T-cell (primary cell): ENCODE data around the gene OR4F6. TPM values are rescaled to one million over a fixed set of nuclear protein-coding genes. Genes with fewer than 3 reads are reported as not detected.
"Not testable (repeated sequence)": the region's sequence is repeated elsewhere in the genome, so short reads cannot be mapped to it uniquely, and the experiment has no call there.

Source experiments
- ATAC-seq, 4 experiments: fragments of 200-7000 bp in 3 of 4; fragments of 150-1000 bp in 1 of 4; cut with Tn5 transposase; replicated peaks in 1 of 4; 1 replicate in 3 of 4; 2 replicates in 1 of 4; pipeline ENCODE4 v1.10.0; 2021; ENCODE audit warnings: moderate library complexity in 3 of 4, mild to moderate bottlenecking in 2 of 4, moderate number of reproducible peaks in 1 of 4
- CTCF ChIA-PET, 2 donors: fragments of 300-600 bp; sonication (Branson Sonifier 250); formaldehyde crosslinking; loops; one replicate each; lab custom pipeline; 2022; ENCODE audit warnings: antibody characterized with exemption in 2 of 2; lab: Charles Lee
- POLR2A ChIA-PET, 2 donors: fragments of 300-600 bp; sonication (Branson Sonifier 250); formaldehyde crosslinking; loops; one replicate each; lab custom pipeline; 2022; ENCODE audit warnings: antibody characterized with exemption in 2 of 2; lab: Charles Lee
- DNase-seq, 35 experiments: peaks; one replicate each; pipeline versions ENCODE4 v3.0.0 to v3.0.0-alpha.2; 2013 to 2023
- H3K27ac ChIP-seq: one replicate; pipeline ENCODE4 v1.5.1; 2013; ENCODE audit warnings: low read length
- H3K27me3 ChIP-seq, 2 experiments: replicated peaks in 1 of 2; 1 replicate in 1 of 2; 2 replicates in 1 of 2; pipeline versions ENCODE4 v1.6.1 to v1.7.0; 2013; ENCODE audit warnings: low read length in 1 of 2, mixed read lengths in 1 of 2; ENCODE audit not compliant: control insufficient read depth in 2 of 2, insufficient read depth in 2 of 2; ENCODE audit errors: extremely low read depth in 1 of 2
- H3K36me3 ChIP-seq, 2 donors: 1 replicate in 1 of 2; 2 replicates in 1 of 2; pipeline versions ENCODE4 v1.6.1 to v1.7.0; 2013; ENCODE audit warnings: low read length in 1 of 2; ENCODE audit not compliant: control insufficient read depth in 2 of 2, insufficient read depth in 1 of 2; ENCODE audit errors: extremely low read depth in 1 of 2
- H3K4me1 ChIP-seq, 2 experiments: 1 replicate in 1 of 2; 2 replicates in 1 of 2; pipeline versions ENCODE4 v1.6.1 to v1.7.0; 2013; ENCODE audit warnings: low read length in 2 of 2, mixed read lengths in 1 of 2; ENCODE audit not compliant: insufficient read depth in 2 of 2, control insufficient read depth in 1 of 2; ENCODE audit errors: extremely low read depth in 1 of 2
- H3K4me3 ChIP-seq, 2 donors: 1 replicate in 1 of 2; 2 replicates in 1 of 2; pipeline versions ENCODE4 v1.5.1 to v1.7.0; 2013; ENCODE audit warnings: mild to moderate bottlenecking in 2 of 2, low read length in 1 of 2, moderate library complexity in 1 of 2; ENCODE audit not compliant: control insufficient read depth in 1 of 2; ENCODE audit errors: extremely low read depth in 1 of 2
- H3K9me3 ChIP-seq: 2 replicates; pipeline ENCODE4 v1.7.0; 2013
- H3K27ac Mint-ChIP-seq, 2 donors: one replicate each; pipeline ENCODE4 v1.8.0; 2020 to 2021; ENCODE audit warnings: mild to moderate bottlenecking in 2 of 2, mixed read lengths in 2 of 2
- H3K27me3 Mint-ChIP-seq, 2 donors: one replicate each; pipeline ENCODE4 v1.8.0; 2021 to 2022; ENCODE audit warnings: mixed read lengths in 2 of 2
- H3K36me3 Mint-ChIP-seq: one replicate; pipeline ENCODE4 v1.8.0; 2021; ENCODE audit warnings: mixed read lengths
- H3K4me1 Mint-ChIP-seq, 3 donors: one replicate each; pipeline ENCODE4 v1.8.0; 2020 to 2022; ENCODE audit warnings: mixed read lengths in 3 of 3, mild to moderate bottlenecking in 1 of 3
- H3K4me3 Mint-ChIP-seq, 3 donors: one replicate each; pipeline ENCODE4 v1.8.0; 2020 to 2022; ENCODE audit warnings: mild to moderate bottlenecking in 3 of 3, mixed read lengths in 3 of 3, moderate library complexity in 3 of 3
- H3K9me3 Mint-ChIP-seq, 3 donors: one replicate each; pipeline ENCODE4 v1.8.0; 2020 to 2022; ENCODE audit warnings: mixed read lengths in 3 of 3
- WGBS: methylation state at CpG from one replicate; pipeline ENCODE4 v1.1.5; 2013; ENCODE audit warnings: missing lambda C conversion rate; ENCODE audit not compliant: insufficient coverage; 5-methylcytosine and 5-hydroxymethylcytosine counted together
- total RNA-seq, 35 experiments: library from RNA in 6 of 35; stranded (reverse) in 6 of 35; fragments of 120-200 nt in 1 of 35; gene quantifications; one replicate each; pipeline versions ENCODE4 v1.2.1 to v1.2.4 and lab custom pipeline; 2013 to 2026

The OR4F6 gene
- total RNA-seq, 5 donors from 2014 or later (not counting 1 experiment from before 2014, with no cell fraction given) = not detected

DNA sequence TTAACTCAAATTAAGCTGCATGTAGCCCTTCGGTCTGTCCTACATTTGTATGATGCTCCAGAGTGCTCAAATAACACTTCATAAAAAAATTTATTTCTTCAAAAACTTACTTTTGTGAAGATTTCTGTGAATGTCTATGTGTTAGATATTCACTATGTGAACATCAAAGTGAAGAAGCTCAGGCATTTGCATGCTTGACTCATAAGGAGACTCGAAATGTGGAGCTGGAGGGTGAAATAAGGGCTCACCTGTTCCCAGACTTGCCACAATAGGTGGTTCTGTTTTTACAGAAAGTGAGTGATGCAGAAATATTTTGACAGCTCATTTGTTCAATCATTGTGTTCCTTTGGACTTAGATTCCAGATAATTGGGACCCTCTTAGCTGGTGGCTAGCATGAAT lies 16.9 kb upstream of the OR4F6 start:
- H3K4me3 ChIP-seq, H3K4me1 ChIP-seq, H3K36me3 ChIP-seq, H3K4me1 Mint-ChIP-seq, H3K27me3 Mint-ChIP-seq, H3K36me3 Mint-ChIP-seq, DNase-seq, H3K27ac ChIP-seq, H3K4me3 Mint-ChIP-seq, CTCF ChIA-PET, ATAC-seq, H3K9me3 Mint-ChIP-seq, H3K9me3 ChIP-seq, H3K27me3 ChIP-seq, H3K27ac Mint-ChIP-seq, POLR2A ChIA-PET: not testable (repeated sequence)
- WGBS = 17% methylated on average over 1 of the region's 2 CpGs

DNA sequence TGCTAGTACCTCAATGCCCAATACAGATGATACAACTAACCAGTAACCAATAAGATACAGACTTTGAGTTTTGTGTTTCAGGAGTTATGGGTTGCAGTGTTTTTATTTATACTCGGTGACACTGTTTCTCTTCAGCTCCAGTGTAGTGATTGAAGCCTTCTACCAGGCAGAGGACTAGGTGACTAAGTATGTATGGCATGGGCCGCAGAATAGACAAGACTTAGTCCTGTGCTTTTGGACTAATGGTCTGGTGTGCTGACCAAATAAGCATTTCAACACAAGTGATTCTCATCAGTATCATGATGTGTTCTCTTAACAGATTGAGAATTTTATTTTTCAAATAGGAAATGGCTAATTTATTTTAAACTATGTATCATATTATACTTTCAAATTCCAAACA lies 15.3 kb upstream of the OR4F6 start:
- H3K4me3 Mint-ChIP-seq, H3K36me3 ChIP-seq, H3K9me3 ChIP-seq, H3K36me3 Mint-ChIP-seq, H3K27ac ChIP-seq, H3K4me1 Mint-ChIP-seq, H3K27me3 ChIP-seq, POLR2A ChIA-PET, ATAC-seq, DNase-seq, H3K4me1 ChIP-seq, H3K9me3 Mint-ChIP-seq, H3K4me3 ChIP-seq, H3K27ac Mint-ChIP-seq, CTCF ChIA-PET: not testable (repeated sequence)
- H3K27me3 Mint-ChIP-seq = peaks cover 10 to 11% of the 10 kb centered on the region in 2 donors
- WGBS = 60% methylated on average over 1 of the region's 2 CpGs

DNA sequence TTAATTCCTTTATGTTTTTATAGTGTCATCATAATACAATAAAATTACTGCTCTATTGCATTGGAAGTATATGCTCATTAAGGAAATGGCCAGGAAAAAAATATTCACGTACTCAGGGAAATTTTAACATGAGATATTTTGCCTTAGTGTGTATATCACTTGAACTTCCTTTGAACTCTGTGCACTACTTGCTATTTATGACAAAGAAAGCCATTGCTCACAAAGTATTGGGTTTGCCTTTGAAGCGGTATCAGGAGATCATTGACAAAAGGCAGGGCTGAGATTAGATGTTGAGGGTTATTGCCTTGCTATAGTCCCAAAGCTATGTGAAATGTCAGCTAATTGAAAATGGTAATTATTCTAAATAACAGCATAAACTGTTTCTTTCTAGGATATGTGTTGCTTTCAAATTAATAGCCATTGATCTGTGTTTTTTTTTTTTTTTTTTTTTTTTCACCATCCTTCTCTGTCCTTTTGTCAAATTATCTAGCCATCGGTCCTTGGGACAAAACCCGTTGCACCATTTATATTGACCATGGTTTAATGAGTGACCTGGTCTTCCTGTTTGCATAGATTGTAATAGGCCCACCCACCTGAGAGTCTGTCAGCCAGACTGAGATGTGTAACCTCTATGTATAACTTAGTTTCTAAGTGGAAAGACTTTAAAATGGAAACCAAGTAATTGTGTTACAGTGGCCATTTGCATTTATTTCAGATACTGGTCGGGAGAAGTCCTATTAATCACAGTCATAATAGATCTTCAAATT lies 14.6 kb upstream of the OR4F6 start:
- DNase-seq, POLR2A ChIA-PET: not testable (repeated sequence)

DNA sequence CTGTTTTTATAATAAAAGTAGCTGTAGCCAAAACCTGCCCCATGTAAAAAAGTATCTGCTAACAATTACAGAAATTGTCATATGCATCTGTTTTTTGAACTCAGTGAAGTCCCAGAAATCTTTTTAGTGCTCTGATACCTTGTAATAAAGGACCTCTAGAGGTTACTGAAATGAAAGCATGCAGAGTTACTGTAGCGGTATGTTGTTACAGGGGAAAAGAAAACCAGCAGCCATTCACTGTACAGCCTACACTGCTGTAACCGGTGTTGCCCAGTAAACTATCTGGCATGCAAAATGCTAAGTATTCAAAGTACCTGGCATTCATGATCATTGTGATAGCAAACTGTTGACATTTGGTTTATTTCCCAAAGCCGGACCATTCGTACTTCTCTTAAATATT lies 12.6 kb upstream of the OR4F6 start:
- H3K4me1 Mint-ChIP-seq, H3K4me1 ChIP-seq, H3K36me3 ChIP-seq, H3K9me3 Mint-ChIP-seq, H3K27ac Mint-ChIP-seq, POLR2A ChIA-PET, H3K27ac ChIP-seq, DNase-seq, H3K4me3 Mint-ChIP-seq, H3K27me3 ChIP-seq, H3K4me3 ChIP-seq, H3K36me3 Mint-ChIP-seq, ATAC-seq, CTCF ChIA-PET, H3K9me3 ChIP-seq: not testable (repeated sequence)
- peaks cover 9 to 13% of the 10 kb centered on the region in 2 donors for H3K27me3 Mint-ChIP-seq
- no CpG with 5 or more reads among the region's 4 CpGs for WGBS

More for the DNA sequence above, 14.6 kb upstream of the OR4F6 start:
- H3K4me3 Mint-ChIP-seq, CTCF ChIA-PET, H3K27me3 Mint-ChIP-seq, H3K27ac Mint-ChIP-seq, ATAC-seq, H3K4me1 Mint-ChIP-seq, H3K4me3 ChIP-seq, H3K9me3 Mint-ChIP-seq, H3K36me3 Mint-ChIP-seq, H3K27ac ChIP-seq, H3K27me3 ChIP-seq, H3K36me3 ChIP-seq, H3K9me3 ChIP-seq, H3K4me1 ChIP-seq: not testable (repeated sequence)
- WGBS = no CpG with 5 or more reads among the region's 5 CpGs

DNA sequence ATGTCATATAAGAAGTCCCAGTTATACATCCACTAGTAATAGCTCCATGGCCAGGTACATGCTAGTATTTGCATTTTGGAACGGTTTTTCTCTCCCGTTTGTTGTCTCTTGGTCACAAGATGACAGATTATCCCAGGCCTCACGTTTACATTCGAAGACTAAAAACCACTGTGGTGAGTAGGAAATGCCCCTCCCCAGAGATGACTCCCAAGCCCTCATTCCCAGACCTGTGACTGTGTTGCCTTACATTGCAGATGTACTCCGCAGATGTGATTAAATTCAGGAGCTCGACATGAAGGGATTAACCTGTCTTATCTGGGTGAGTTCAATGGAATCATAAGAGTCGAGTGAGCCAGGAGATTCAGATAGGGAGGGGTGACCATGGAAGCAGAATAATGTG lies 9.3 kb upstream of the OR4F6 start:
- H3K4me3 ChIP-seq, H3K27me3 ChIP-seq, DNase-seq, H3K9me3 Mint-ChIP-seq, H3K36me3 Mint-ChIP-seq, CTCF ChIA-PET, H3K4me3 Mint-ChIP-seq, H3K4me1 Mint-ChIP-seq, ATAC-seq, H3K27ac Mint-ChIP-seq, POLR2A ChIA-PET, H3K27ac ChIP-seq, H3K9me3 ChIP-seq, H3K4me1 ChIP-seq, H3K36me3 ChIP-seq: not testable (repeated sequence)
- H3K27me3 Mint-ChIP-seq = peaks cover 13 to 21% of the 10 kb centered on the region in 2 donors
- WGBS = 89% methylated on average over 5 of the region's 7 CpGs

DNA sequence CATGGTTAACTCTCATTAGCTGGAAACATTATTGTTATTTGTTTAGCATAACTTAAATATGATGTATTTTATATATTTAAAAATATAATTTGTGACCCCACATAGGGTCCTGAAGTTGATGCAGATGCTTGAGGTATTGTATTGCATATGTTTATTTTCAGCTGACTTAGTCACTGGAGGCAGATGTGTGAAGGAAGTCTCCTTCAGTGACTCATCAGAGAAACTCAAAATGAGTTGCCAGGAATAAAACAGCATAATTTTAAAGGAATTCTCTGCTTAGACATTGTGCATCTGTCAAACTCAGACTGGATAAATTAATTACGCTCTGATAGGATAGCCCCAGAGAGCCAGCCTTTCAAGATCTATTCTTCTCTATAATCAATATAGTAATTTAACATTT lies 7.9 kb upstream of the OR4F6 start:
- WGBS = no CpG with 5 or more reads among the region's 1 CpG
- no peak overlapping the region for H3K4me3 ChIP-seq
- ATAC-seq (no peak), DNase-seq (no peak)
- Mint-ChIP-seq H3K27ac (no peak overlapping the region), H3K27me3 (peaks cover 13 to 21% of the 10 kb centered on the region in 2 donors), H3K4me1 (no peaks in the 10 kb centered on the region), H3K4me3 (no peak overlapping the region), H3K36me3 (no peaks in the 10 kb centered on the region), H3K9me3 (no peaks in the 10 kb centered on the region)
- no peak overlapping the region for H3K27ac ChIP-seq
- no peaks in the 10 kb centered on the region for H3K4me1 ChIP-seq
- no peaks in the 10 kb centered on the region for H3K9me3 ChIP-seq
- CTCF ChIA-PET = no interaction called here
- no peaks in the 10 kb centered on the region for H3K36me3 ChIP-seq
- POLR2A ChIA-PET = no interaction called here
- H3K27me3 ChIP-seq = peaks cover 0 to 3% of the 10 kb centered on the region in 2 experiments

DNA sequence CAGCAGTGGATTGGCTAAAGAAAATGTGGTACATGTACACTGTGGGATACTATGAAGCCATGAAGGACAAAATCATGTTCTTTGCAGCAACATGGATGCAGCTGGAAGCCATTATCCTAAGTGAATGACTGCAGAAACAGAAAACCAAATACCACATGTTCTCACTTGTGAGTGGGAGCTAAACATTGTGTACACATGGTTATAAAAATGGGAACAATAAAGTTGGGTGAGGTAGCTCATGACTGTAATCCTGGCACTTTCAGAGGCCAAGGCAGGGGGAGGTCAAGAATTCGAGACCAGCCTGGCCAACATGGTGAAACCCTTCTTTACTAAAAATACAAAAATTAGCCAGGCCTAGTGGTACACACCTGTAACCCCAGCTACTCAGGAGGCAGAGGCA lies 3.6 kb upstream of the OR4F6 start:
- ATAC-seq (no peak), DNase-seq (no peak)
- H3K27ac Mint-ChIP-seq = no peak overlapping the region
- H3K4me3 ChIP-seq = no peak overlapping the region
- H3K27ac ChIP-seq = no peak overlapping the region
- H3K27me3 Mint-ChIP-seq = peaks cover 16 to 27% of the 10 kb centered on the region in 2 donors
- no peaks in the 10 kb centered on the region for H3K4me1 ChIP-seq
- H3K27me3 ChIP-seq = peaks cover 0 to 3% of the 10 kb centered on the region in 2 experiments
- no peaks in the 10 kb centered on the region for H3K9me3 ChIP-seq
- H3K36me3 Mint-ChIP-seq = no peaks in the 10 kb centered on the region
- ChIA-PET CTCF (no interaction called here), POLR2A (no interaction called here)
- H3K4me1 Mint-ChIP-seq = no peaks in the 10 kb centered on the region
- H3K4me3 Mint-ChIP-seq = no peak overlapping the region
- no peaks in the 10 kb centered on the region for H3K36me3 ChIP-seq
- no CpG with 5 or more reads among the region's 1 CpG for WGBS
- H3K9me3 Mint-ChIP-seq = no peaks in the 10 kb centered on the region
